Measurements from ENCODE around the gene RETREG3.

RETREG3 gene

DNA sequence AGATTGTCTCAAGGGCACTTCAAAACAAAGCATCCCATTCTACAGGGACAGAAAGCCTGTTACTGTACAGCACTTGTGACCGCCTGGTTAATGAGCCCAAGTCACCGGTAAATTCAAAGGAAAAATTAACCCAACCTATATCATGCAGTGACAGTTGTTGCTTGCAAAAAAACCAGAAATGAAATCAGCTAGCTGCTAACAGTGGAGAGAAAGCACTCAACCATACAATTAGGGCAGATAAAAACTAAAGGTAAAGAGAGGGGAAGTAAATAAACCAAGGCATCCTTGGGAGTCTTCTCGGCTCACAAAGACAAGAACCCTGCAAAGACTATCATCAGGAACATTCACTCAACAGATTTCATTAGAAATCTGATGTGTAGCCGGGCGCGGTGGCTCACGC is 5.9 kb downstream of the RETREG3 start:
- TF ChIP-seq, protein P1, sequence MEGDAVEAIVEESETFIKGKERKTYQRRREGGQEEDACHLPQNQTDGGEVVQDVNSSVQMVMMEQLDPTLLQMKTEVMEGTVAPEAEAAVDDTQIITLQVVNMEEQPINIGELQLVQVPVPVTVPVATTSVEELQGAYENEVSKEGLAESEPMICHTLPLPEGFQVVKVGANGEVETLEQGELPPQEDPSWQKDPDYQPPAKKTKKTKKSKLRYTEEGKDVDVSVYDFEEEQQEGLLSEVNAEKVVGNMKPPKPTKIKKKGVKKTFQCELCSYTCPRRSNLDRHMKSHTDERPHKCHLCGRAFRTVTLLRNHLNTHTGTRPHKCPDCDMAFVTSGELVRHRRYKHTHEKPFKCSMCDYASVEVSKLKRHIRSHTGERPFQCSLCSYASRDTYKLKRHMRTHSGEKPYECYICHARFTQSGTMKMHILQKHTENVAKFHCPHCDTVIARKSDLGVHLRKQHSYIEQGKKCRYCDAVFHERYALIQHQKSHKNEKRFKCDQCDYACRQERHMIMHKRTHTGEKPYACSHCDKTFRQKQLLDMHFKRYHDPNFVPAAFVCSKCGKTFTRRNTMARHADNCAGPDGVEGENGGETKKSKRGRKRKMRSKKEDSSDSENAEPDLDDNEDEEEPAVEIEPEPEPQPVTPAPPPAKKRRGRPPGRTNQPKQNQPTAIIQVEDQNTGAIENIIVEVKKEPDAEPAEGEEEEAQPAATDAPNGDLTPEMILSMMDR (conservative IDR thresholded peaks at IDR 0.05) = no peak
- TF ChIP-seq ZFX (IDR thresholded peaks at IDR 0.05) = no peak

DNA sequence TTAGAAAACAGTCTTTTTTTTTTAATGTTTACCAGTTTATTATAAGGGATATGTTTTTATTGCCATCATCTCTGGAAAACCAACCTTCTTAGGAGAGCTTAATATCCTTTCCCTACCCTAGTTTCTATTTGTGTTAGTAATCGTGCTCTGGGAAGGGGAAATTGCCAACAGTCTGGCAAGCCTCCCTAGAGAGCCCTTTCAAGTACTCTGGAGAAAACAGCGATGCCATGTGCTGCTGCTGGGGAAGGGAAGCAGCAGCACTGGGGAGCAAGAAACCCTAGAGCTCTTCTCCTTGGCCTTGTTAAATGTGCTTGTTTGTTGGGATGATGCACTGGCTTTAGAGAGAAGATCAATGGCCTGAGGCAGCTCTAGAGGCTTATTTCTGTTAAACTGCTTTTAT is 10.3 kb downstream of the RETREG3 start:
- TF ChIP-seq, protein P1 (conservative IDR thresholded peaks at IDR 0.05) = no peak
- no peak for TF ChIP-seq ZFX (IDR thresholded peaks at IDR 0.05)
- H3K27ac ChIP-seq = no peak overlapping the region

More for the DNA sequence above, 5.9 kb downstream of the RETREG3 start:
- no peak overlapping the region for H3K27ac ChIP-seq

DNA sequence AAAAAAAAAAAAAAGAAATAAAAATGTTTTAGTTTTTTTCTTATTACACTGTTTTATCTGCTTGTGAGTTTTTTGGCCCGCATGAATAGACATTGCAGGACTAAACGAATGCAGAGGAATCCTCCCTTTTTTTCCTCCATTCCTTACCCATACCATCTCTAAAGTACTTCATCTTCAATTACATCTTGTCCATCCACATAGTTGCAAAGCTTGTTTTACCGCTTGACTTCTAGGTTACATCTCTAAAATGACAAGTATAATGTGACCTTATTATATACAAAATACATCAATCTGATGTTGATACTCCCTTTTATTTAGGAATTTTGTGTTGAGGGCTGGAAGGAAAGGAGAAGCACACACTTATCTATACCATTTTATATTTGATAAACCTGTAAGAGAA is 12.8 kb downstream of the RETREG3 start:
- TF ChIP-seq ZFX (IDR thresholded peaks at IDR 0.05) = no peak
- TF ChIP-seq, protein P1 (conservative IDR thresholded peaks at IDR 0.05) = no peak
- no peak overlapping the region for H3K27ac ChIP-seq

DNA sequence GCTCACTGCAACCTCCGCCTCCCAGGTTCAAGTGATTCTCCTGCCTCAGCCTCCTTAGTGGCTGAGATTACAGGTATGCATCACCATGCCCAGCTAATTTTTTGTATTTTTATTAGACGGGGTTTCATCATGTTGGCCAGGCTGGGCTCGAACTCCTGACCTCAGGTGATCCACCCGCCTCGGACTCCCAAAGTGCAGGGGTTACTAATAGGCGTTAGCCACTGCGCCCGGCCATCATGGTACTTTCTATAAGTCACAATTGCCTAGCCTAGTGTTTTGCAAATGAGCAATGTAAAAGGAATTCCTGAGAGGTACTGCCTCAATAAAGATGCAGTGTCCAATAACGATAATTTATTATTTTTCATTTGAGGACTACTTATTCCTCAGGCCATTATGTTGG is 17.8 kb downstream of the RETREG3 start:
- H3K27ac ChIP-seq = no peak overlapping the region
- TF ChIP-seq, protein P1 (conservative IDR thresholded peaks at IDR 0.05) = no peak
- TF ChIP-seq ZFX (IDR thresholded peaks at IDR 0.05) = no peak

DNA sequence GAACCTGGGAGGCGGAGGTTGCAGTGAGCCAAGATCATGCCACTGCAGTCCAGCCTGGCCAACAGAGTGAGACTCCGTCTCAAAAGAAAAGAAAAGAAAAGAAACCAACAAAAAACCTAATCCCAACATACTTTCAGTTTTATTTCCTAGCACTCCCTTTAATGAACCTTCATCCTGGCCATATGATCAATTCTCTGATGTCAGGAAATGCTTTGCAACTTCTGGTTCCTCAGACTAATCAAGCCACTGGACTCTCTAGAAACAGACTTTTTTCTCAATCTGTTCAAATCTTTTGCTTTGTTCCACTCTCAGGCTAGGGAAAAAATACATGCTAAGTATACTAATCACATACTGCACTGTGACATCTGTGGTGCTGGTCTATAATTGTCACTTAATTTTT is 18.3 kb downstream of the RETREG3 start:
- H3K27ac ChIP-seq = no peak overlapping the region
- TF ChIP-seq, protein P1 (conservative IDR thresholded peaks at IDR 0.05) = no peak
- no peak for TF ChIP-seq ZFX (IDR thresholded peaks at IDR 0.05)

DNA sequence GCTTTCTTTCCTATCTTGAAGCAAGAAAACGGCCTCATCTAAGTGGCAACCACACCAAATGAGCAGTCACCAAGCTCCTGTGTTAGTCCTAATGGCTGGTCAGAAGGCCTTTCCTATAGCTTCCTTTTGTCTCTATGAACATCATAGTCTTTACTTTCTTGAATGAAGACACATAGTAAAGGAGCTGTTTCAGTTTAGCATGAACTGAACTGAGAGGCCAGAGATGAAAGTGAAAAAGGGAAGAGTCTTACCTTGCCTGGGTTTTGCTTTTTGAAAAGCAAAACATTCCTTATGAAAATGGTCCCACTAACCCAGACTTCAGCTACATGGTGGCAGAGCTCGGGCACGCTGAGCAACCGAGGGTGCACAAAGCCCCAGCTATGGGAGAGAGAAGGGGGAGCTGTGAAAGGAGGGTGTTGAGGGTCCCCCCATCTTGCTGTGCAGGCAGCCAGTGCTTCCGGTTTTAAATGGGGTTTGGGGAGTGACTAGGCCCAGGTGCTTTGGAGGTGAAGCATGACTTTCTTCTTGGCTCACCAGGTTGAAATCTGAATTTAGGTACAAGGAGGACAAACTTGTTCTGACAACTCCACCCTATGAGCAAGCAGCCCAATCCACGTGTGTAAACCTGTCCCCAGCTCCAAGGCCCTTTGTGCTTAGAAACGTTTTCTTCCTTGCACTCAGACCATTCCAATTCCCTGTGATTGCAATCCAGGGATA is 22.5 kb downstream of the RETREG3 start:
- no peak for TF ChIP-seq ZFX (IDR thresholded peaks at IDR 0.05)
- TF ChIP-seq, protein P1 (conservative IDR thresholded peaks at IDR 0.05) = no peak
- no peak overlapping the region for H3K27ac ChIP-seq

DNA sequence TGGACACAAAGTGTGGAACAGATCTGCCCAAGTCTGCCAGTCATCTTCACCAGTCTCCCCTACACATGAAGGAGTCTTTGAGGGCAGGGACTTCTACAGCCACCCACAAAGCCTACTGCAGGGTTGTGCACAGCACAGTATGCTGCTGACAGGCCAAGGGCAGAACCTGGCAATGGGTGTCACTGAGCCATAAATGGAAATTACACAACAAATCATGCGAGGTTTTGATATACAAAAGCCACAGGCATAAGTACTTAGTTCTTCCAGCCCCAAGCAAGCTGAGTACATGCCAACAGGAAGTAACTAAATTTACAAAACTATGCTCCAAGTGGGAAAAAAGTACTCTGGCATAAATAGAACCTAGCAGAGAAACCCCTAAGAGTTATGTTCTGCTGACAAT is 23.8 kb downstream of the RETREG3 start:
- TF ChIP-seq, protein P1 (conservative IDR thresholded peaks at IDR 0.05) = no peak
- no peak for TF ChIP-seq ZFX (IDR thresholded peaks at IDR 0.05)
- no peak overlapping the region for H3K27ac ChIP-seq

Data from C4-2B (cell line).